HepG2 (cell line): ENCODE data around the gene NDNF.

ENCODE experiments used
- ETV5 ChIP-seq: IDR thresholded peaks from 2 replicates; pipeline ENCODE4 v1.6.1; 2018; ENCODE audit warnings: missing biosample characterization, missing genetic modification reagents, inconsistent platforms, borderline replicate concordance
- FOXA3 ChIP-seq: IDR thresholded peaks from 2 replicates; pipeline ENCODE4 v1.6.1; 2016; ENCODE audit warnings: missing genetic modification reagents, missing compliant biosample characterization
- ZNF12 ChIP-seq: sonication (generic); formaldehyde crosslinking; IDR thresholded peaks from 2 replicates; pipeline ENCODE4 v1.5.0; 2020; ENCODE audit warnings: missing genetic modification reagents
- ZNF256 ChIP-seq: sonication (generic); formaldehyde crosslinking; conservative IDR thresholded peaks from 2 replicates; pipeline ENCODE4 v1.4.0; 2020; ENCODE audit warnings: missing genetic modification reagents
- ZNF431 ChIP-seq: sonication (generic); formaldehyde crosslinking; IDR thresholded peaks from 2 replicates; pipeline ENCODE4 v1.9.0; 2022; ENCODE audit warnings: missing genetic modification reagents, low read depth, mild to moderate bottlenecking, borderline replicate concordance
- ZNF672 ChIP-seq: sonication (generic); formaldehyde crosslinking; IDR thresholded peaks from 2 replicates; pipeline ENCODE4 v1.8.1; 2022; ENCODE audit warnings: missing genetic modification reagents
- TF ChIP-seq, protein P1 (sequence below): sonication (generic); formaldehyde crosslinking; IDR thresholded peaks from 2 replicates; pipeline ENCODE4 v1.5.0; 2020; ENCODE audit warnings: mild to moderate bottlenecking, missing genetic modification reagents, moderate library complexity

DNA sequence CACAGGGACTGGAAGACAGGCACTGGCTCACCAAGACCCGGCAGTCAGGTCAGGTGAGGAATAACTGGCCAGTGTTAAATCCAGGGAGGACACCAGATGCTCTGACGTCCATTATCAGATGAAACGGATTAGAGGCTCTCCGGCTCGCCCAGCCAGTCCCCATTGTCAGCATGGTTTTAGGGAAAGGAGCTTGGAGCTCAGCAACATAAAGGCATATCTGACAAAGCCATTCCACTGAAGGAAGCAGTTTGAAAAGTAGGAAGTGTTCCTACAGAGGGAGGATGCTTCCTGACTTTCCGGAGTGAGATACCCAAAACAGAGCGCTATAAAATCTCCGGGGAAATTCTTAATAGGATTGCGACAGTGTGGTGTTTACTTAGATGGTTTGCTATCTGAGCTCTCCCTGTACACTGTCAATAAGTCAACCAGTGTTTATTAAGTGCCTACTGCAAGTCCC lies 14.8 kb downstream of the NDNF start:
- TF ChIP-seq, protein P1, sequence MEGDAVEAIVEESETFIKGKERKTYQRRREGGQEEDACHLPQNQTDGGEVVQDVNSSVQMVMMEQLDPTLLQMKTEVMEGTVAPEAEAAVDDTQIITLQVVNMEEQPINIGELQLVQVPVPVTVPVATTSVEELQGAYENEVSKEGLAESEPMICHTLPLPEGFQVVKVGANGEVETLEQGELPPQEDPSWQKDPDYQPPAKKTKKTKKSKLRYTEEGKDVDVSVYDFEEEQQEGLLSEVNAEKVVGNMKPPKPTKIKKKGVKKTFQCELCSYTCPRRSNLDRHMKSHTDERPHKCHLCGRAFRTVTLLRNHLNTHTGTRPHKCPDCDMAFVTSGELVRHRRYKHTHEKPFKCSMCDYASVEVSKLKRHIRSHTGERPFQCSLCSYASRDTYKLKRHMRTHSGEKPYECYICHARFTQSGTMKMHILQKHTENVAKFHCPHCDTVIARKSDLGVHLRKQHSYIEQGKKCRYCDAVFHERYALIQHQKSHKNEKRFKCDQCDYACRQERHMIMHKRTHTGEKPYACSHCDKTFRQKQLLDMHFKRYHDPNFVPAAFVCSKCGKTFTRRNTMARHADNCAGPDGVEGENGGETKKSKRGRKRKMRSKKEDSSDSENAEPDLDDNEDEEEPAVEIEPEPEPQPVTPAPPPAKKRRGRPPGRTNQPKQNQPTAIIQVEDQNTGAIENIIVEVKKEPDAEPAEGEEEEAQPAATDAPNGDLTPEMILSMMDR = no peak
- TF ChIP-seq ZNF672 (CRISPR knock-in tag) = no peak
- TF ChIP-seq ZNF12 (CRISPR knock-in tag) = no peak
- no peak for TF ChIP-seq ETV5
- TF ChIP-seq ZNF256 = no peak
- no peak for TF ChIP-seq ZNF431
- no peak for TF ChIP-seq FOXA3
